GM18526 (cell line): ENCODE data around the gene DEFB112.

ENCODE experiments used
- POLR2A ChIP-seq: IDR thresholded peaks from 3 replicates; pipeline ENCODE4 v1.6.1; 2011; ENCODE audit not compliant: insufficient read length; ENCODE audit errors: extremely low read depth

The DEFB112 gene, protein sequence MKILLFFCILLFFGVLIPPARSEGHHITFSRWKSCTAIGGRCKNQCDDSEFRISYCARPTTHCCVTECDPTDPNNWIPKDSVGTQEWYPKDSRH

GRCh38 chr6:50049829-50050228, at the start of gene DEFB112:
DEFB112 (minus strand) TSS chr6:50049929; CDS start chr6:50049869, 60 bp downstream.
- no peak for TF ChIP-seq POLR2A

- TF ChIP-seq POLR2A: no peak
Observed at GRCh38 chr6:50098641-50098993, 48.9 kb upstream of the DEFB112 start.

- TF ChIP-seq POLR2A: no peak
Observed at GRCh38 chr6:50097966-50098640, 48.4 kb upstream of the DEFB112 start.

- no peak for TF ChIP-seq POLR2A
Observed at GRCh38 chr6:50096296-50096695, 46.6 kb upstream of the DEFB112 start.

DNA sequence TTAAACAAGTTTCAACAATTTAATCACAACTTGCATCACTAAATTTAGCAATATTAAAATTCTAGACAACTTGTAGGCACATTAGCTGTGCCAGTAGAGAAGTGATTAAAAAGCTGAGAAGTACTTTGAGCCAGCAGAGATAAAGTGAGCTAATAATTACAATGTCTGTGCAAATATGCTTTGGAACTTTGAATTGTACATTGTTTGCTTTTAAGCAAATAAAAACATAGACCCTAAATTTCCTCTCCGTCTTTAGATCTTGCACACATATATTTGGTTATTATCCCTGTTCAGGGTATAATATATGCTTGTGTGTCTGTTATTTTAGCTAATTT, 44.2 kb upstream of the DEFB112 start:
- no peak for TF ChIP-seq POLR2A

DNA sequence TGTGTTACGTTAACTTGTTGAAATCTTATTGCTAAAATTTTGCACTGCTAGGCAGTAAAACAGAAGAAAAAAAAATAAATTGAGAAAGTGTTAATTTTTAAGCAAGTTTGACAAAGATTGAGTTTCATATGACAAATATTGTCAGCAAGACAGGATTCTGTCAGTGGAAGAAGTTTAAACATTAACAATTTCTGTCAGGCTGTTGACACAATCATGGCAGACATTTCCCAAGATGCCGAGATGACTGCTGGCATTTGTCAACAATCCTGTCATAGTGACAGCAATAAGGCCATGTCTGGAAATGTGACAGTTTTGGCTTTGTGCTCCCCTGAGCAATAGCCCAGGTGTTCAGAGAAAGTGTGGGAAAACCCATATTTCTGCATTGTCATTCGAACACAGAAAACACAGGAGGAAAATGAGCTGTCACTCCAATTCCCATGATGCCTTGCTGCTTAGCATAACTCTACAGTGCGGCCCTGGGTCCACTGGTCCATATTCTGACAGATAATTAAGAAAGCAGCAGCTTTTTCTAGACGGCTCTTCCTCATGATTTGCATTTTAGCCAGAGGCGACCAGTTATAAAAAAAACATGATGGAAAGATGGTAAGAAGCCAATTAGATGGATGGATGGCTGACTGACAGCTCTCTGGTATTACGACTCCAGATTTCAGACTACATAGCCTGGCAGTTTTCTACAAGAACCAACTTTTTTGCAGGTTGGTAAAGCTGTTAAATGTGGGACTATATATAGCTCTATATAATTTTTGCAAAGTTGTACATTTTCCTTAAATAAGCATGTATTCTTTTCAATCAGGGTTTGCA, 43.6 kb upstream of the DEFB112 start:
- no peak for TF ChIP-seq POLR2A

- TF ChIP-seq POLR2A: no peak
Observed at GRCh38 chr6:50091641-50092040, 41.9 kb upstream of the DEFB112 start.

- no peak for TF ChIP-seq POLR2A
Observed at GRCh38 chr6:50089911-50090310, 40.2 kb upstream of the DEFB112 start.

DNA sequence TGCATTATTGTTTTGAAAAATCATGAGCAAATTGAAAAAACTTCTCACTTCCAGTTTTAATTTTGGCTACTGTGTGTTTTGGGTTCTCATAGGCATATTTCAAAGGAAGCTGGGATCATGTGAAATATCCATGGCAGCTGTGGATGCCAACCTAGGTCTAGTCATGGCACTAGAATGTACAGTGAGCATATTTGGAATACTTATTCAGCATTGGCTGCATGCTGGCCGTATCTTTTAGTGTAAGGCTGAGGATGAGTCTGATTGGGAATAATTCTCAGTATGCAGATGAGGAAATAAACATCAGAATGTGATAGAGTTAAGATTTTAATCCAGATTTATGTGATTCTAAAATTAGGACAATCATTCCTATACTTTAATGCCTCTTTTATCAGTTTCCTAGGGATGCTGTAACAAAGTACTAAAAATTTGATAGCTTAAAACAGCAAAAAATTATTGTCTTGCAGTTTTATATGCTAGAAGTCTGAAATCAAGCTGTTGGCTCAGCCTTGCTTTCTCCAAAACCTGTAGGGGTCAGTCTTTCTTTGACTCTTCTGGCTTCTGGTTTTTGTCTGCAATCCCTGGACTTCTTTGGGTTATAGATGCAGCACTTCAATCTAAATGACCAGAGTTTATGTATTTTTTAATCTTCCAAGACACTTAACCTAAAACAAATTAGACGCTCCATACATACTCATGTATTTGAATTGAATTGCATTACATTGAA, 37.7 kb upstream of the DEFB112 start:
- no peak for TF ChIP-seq POLR2A

GRCh38 chr6:50077385-50077784, 27.7 kb upstream of the DEFB112 start:
- no peak for TF ChIP-seq POLR2A

- TF ChIP-seq POLR2A: no peak
Observed at GRCh38 chr6:50076431-50076830, 26.7 kb upstream of the DEFB112 start.

DNA sequence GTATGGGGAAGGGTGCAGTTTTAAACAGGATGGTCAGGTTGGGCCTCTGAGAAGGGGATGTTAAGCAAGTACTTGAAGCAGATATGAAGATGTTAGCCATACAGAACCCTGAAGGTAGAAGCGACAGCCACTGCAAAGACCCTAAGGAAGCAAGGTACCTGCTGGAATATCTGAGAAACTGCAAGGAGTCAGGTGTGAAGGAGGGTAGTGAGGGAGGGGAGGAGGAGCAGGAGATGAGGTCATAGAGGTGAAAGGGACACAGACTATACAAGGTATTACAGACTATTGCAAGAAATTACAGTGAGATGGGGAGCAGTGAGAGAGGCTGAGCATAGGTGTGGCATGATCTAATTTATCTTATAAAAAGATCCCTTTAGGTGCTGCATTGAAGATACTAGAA, 22.2 kb upstream of the DEFB112 start:
- no peak for TF ChIP-seq POLR2A

GRCh38 chr6:50070101-50070500, 20.4 kb upstream of the DEFB112 start:
- no peak for TF ChIP-seq POLR2A

- no peak for TF ChIP-seq POLR2A
Observed at GRCh38 chr6:50062051-50062450, 12.3 kb upstream of the DEFB112 start.

GRCh38 chr6:50056242-50056641, 6.5 kb upstream of the DEFB112 start:
- no peak for TF ChIP-seq POLR2A

DNA sequence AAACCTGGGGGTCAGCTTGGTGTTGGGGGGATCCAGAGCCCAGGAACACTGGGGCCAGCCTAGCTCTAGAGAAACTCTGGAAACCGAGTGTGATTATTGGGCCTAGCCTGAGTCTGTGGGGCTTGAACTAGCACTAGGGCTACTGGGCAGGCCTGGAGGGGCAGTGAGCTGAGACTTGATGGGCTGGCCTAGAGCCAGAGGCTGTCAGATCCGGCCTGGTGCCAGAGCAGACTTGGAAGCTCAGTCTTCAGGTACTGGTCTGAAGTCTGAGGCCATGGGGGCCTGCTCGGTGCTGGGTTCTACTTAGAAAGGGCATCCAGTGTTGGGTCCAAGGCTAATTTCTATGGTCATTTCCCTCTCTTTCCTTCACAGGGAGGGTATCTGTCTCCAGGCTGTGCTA, 2.7 kb downstream of the DEFB112 start:
- no peak for TF ChIP-seq POLR2A

DNA sequence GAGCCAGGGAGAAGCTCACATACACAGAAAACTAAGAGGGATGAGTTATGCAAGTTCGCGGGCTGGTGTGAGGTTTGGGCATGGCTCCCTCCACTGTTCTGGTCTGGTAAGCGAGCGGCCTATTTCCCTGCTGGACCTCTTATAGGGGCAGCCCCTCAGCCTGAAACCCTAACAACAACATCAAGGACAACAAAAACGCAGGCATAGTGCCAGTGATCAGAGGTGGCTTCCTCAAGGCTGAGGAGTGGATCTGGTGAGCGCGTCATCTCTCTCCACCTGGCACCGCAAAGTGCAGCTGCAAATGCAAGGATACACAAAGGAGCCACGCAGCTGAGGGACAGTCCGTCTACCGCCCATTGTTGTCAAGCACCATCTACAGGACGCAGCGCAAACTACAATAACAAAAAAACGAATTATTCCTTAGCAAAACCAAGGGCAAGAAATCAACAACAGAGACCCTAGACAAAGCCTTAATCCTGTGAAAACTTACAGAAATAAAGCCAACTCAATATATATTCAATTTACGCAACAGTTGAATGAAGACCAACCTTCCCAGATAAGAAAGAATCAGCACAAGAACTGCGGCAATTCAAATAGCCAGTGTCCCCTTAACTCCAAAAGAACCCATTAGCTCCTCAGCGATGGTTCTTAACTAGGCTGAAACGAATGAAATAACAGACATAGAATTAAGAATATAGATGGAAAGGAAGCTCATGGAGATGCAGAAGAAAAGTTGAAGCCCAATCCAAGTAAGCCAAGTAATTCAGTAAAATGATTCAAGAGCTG, 18.8 kb downstream of the DEFB112 start:
- no peak for TF ChIP-seq POLR2A
